ENCODE results near the gene DCC. TPM values are rescaled to one million over a fixed set of nuclear protein-coding genes. Genes with fewer than 3 reads are reported as not detected.

DCC gene
- total RNA-seq, 4 donors from 2014 or later: 0.27 to 2.5 TPM; not detected in 2

- intact Hi-C loops (cut with DNase I; ENCODE audit: low total_unique reads): no loop called here
- DNase-seq: no peak
- in situ Hi-C loops (cut with MboI; ENCODE audit: low pct_ligation_motif_present in 1 of 4, low pct_unique_long_range_greater_than_20kb in 1 of 4, low sequenced_read_pairs in 3 of 4): no loop called here
- TF ChIP-seq POLR2AphosphoS5 (IDR thresholded peaks at IDR 0.05) (no peak), EP300 (IDR thresholded peaks at IDR 0.05; ENCODE audit: low read depth) (no peak), POLR2A (IDR thresholded peaks at IDR 0.05) (no peak), CTCF (IDR thresholded peaks at IDR 0.05) (no peak)
- Histone ChIP-seq H3K9me3 (no peaks in the 10 kb centered on the region), H3K36me3 (no peaks in the 10 kb centered on the region), H3K27ac (no peak overlapping the region), H3K4me3 (no peak overlapping the region), H3K27me3 (no peaks in the 10 kb centered on the region), H3K4me1 (no peaks in the 10 kb centered on the region)
- 85 to 86% methylated on average over 2 of the region's 2 CpGs for WGBS, 2 donors (ENCODE audit: low coverage in 1 of 2)
Observed at GRCh38 chr18:52963481-52963880, 623.5 kb downstream of the DCC start.

- no peak for DNase-seq
- WGBS, 2 donors (ENCODE audit: low coverage in 1 of 2): 82 to 96% methylated on average over 2 of the region's 2 CpGs
- intact Hi-C loops (cut with DNase I; ENCODE audit: low total_unique reads) (no loop called here), in situ Hi-C loops (cut with MboI; ENCODE audit: low pct_ligation_motif_present in 1 of 4, low pct_unique_long_range_greater_than_20kb in 1 of 4, low sequenced_read_pairs in 3 of 4) (no loop called here)
- no peak overlapping the region for H3K4me3 ChIP-seq
- H3K9me3 ChIP-seq: no peaks in the 10 kb centered on the region
- no peaks in the 10 kb centered on the region for H3K4me1 ChIP-seq
- no peaks in the 10 kb centered on the region for H3K27me3 ChIP-seq
- no peak overlapping the region for H3K27ac ChIP-seq
- no peaks in the 10 kb centered on the region for H3K36me3 ChIP-seq
- TF ChIP-seq CTCF (IDR thresholded peaks at IDR 0.05) (no peak), POLR2A (IDR thresholded peaks at IDR 0.05) (no peak), EP300 (IDR thresholded peaks at IDR 0.05; ENCODE audit: low read depth) (no peak)
Observed at GRCh38 chr18:52970686-52971085, 630.7 kb downstream of the DCC start.

DNA sequence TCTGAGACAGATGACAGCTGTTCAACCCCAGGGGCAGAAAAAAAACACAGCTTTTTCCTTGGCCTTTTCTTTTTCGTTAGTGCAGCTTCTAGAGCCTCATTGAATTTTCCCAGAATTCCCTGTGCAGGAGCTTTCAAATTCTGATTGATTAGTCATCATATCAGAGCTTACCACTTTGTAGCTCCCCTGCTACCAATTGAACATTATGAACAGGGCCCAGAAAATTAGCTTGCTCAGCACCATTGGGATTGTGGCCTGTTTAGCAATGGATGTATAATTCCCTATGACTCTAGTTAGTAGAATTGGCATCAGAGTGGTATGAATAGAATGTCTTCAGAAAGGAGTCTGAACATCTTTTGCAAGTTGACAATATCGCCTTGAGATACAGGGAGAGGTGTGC is 631.1 kb downstream of the DCC start:
- Histone ChIP-seq H3K36me3 (no peaks in the 10 kb centered on the region), H3K4me1 (no peaks in the 10 kb centered on the region), H3K9me3 (no peaks in the 10 kb centered on the region), H3K27me3 (no peaks in the 10 kb centered on the region), H3K4me3 (no peak overlapping the region), H3K27ac (no peak overlapping the region)
- WGBS, 2 donors (ENCODE audit: low coverage in 1 of 2): 56 to 83% methylated on average over 2 of the region's 2 CpGs
- in situ Hi-C loops (cut with MboI; ENCODE audit: low pct_ligation_motif_present in 1 of 4, low pct_unique_long_range_greater_than_20kb in 1 of 4, low sequenced_read_pairs in 3 of 4) (no loop called here), intact Hi-C loops (cut with DNase I; ENCODE audit: low total_unique reads) (no loop called here)
- no peak for TF ChIP-seq CTCF (IDR thresholded peaks at IDR 0.05)
- no peak for TF ChIP-seq EP300 (IDR thresholded peaks at IDR 0.05; ENCODE audit: low read depth)
- no peak for TF ChIP-seq POLR2A (IDR thresholded peaks at IDR 0.05)
- no peak for TF ChIP-seq POLR2AphosphoS5 (IDR thresholded peaks at IDR 0.05)
- DNase-seq: no peak

DNA sequence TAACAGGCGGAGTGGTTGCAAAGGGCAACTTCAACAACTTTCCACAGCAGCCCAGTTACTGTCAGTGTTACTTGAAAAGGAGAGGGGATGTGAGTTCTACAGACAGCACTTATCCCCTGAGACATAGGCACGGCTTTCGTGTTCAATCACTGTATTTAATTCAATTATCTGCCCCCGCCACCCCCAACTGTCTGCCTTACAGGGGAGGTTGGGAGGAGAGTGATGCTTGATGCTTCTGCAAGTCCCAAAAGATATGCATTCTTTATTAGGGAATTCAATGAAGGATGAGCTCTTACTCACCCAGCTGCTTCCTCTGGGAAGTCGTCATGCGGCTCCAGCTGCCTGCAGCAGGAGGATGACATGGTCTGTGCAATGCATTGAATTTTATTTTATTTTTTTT is 639.9 kb downstream of the DCC start:
- H3K9me3 ChIP-seq: no peaks in the 10 kb centered on the region
- 64 to 86% methylated on average over 6 of the region's 6 CpGs for WGBS, 2 donors (ENCODE audit: low coverage in 1 of 2)
- TF ChIP-seq POLR2AphosphoS5 (IDR thresholded peaks at IDR 0.05) (no peak), POLR2A (IDR thresholded peaks at IDR 0.05) (no peak), EP300 (IDR thresholded peaks at IDR 0.05; ENCODE audit: low read depth) (no peak), CTCF (IDR thresholded peaks at IDR 0.05) (no peak)
- H3K4me1 ChIP-seq: no peaks in the 10 kb centered on the region
- in situ Hi-C loops (cut with MboI; ENCODE audit: low pct_ligation_motif_present in 1 of 4, low pct_unique_long_range_greater_than_20kb in 1 of 4, low sequenced_read_pairs in 3 of 4): no loop called here
- no peak overlapping the region for H3K4me3 ChIP-seq
- H3K27ac ChIP-seq: no peak overlapping the region
- H3K27me3 ChIP-seq: no peaks in the 10 kb centered on the region
- intact Hi-C loops (cut with DNase I; ENCODE audit: low total_unique reads): no loop called here
- no peak for DNase-seq
- no peaks in the 10 kb centered on the region for H3K36me3 ChIP-seq

Data from transverse colon (tissue), 4 donors.